ENCODE measurements around the gene BCL2A1.

GRCh38 chr15:80019168-80019745, 48.3 kb upstream of the BCL2A1 start:
- TF ChIP-seq, protein P1, sequence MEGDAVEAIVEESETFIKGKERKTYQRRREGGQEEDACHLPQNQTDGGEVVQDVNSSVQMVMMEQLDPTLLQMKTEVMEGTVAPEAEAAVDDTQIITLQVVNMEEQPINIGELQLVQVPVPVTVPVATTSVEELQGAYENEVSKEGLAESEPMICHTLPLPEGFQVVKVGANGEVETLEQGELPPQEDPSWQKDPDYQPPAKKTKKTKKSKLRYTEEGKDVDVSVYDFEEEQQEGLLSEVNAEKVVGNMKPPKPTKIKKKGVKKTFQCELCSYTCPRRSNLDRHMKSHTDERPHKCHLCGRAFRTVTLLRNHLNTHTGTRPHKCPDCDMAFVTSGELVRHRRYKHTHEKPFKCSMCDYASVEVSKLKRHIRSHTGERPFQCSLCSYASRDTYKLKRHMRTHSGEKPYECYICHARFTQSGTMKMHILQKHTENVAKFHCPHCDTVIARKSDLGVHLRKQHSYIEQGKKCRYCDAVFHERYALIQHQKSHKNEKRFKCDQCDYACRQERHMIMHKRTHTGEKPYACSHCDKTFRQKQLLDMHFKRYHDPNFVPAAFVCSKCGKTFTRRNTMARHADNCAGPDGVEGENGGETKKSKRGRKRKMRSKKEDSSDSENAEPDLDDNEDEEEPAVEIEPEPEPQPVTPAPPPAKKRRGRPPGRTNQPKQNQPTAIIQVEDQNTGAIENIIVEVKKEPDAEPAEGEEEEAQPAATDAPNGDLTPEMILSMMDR (IDR thresholded peaks at IDR 0.05) = no peak
- no peak for TF ChIP-seq POLR2AphosphoS5 (IDR thresholded peaks at IDR 0.05; ENCODE audit: insufficient read depth in 1 of 2, low read depth in 1 of 2)

Data from vagina (tissue), 2 donors.